ENCODE results near the gene ZNF493.

- TF ChIP-seq POLR2A (IDR thresholded peaks at IDR 0.05; ENCODE audit: low read length): no peak
- no peak for TF ChIP-seq GATA1 (IDR thresholded peaks at IDR 0.05; ENCODE audit: low read depth, low read length)
These were observed 812 bp upstream of the ZNF493 start for GRCh38 chr19:21396121-21396520.
